GM18519 (cell line): Measurements from ENCODE around the gene STPG1.

Experiments used
- ATAC-seq: cut with Tn5 transposase; IDR thresholded peaks from one replicate; pipeline ENCODE4 v1.9.1; 2021; ENCODE audit warnings: mild to moderate bottlenecking, moderate library complexity; ENCODE audit not compliant: unreplicated experiment, low FRiP score

Gene STPG1

DNA sequence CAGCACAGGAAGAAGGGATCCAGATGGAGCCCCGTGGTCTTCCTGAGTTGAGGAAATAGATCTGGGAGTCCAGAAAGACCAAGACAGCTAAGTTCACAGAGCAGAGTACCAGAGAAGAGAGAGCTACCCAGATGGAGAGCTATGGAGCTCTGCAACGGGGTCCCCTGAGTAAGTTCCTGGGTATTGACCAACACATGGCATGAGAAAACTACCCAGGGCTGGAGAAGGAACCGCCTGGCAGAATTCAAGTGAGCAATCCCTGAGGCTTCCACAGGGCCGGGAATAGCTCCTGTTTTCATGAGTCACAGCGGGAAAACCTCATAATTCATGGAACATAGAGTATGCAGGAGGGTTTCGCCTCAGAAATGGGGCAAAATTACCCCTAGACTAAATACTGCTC, 19.7 kb downstream of the STPG1 start:
- no peak for ATAC-seq

- ATAC-seq, result no peak
These were observed 20.5 kb downstream of the STPG1 start for GRCh38 chr1:24392982-24393650.

GRCh38 chr1:24392604-24392946, 21.0 kb downstream of the STPG1 start:
- ATAC-seq, result no peak

- peak; percentile 42 for ATAC-seq
These were observed 21.5 kb downstream of the STPG1 start for GRCh38 chr1:24391882-24392603.

- ATAC-seq, result no peak
These were observed 22.4 kb downstream of the STPG1 start for GRCh38 chr1:24390924-24391782.

GRCh38 chr1:24389231-24389678, 24.3 kb downstream of the STPG1 start:
- no peak for ATAC-seq

DNA sequence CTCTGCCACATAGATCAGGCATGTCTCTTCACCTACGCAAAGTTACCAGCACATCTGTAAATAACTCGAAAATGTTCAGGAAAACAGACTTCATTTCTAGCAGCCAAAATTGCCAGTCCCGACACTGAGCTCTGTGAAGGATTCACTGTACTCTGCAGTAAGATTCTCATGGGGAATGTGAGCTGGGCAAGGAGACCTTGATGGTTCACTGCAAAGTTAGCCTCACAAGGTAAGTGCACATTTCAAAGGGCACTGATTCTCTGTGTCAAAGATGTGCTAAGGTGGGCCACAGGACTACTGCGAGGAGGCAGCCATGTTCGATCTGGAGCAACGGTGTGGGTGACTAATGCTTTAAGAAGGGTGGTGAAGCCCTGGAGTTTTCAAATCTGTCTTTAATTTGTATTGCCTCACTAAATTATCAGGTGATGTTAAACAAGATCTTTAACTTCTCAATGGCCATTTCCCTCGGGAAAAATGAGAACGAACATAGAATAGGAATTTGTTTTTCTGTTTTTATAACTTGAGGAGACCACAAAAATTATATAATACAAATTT, 25.2 kb downstream of the STPG1 start:
- ATAC-seq, result no peak

GRCh38 chr1:24387636-24388175, 25.9 kb downstream of the STPG1 start:
- no peak for ATAC-seq

DNA sequence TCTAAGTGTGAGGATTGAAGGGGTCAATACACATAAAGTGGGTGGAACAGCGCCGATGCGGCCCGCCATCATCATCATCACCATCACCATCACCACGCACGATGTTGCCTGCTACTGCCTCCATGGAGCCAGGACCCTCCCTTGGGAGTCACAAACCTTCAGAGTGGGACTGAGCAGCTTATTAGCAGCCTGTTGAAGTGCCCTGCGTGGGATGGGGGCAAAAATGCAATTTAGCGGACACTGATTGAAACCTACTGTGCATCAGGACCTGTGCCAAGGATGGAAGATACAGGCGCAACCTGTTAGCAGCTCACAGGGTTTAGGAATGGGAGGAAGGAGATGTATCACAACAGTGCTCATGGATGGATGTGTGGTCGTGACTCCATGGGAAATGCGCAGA, 26.7 kb downstream of the STPG1 start:
- ATAC-seq, result no peak

- ATAC-seq, result no peak
These were observed 27.3 kb downstream of the STPG1 start for GRCh38 chr1:24386241-24386640.

GRCh38 chr1:24385160-24385940, 28.2 kb downstream of the STPG1 start:
- ATAC-seq, result no peak

DNA sequence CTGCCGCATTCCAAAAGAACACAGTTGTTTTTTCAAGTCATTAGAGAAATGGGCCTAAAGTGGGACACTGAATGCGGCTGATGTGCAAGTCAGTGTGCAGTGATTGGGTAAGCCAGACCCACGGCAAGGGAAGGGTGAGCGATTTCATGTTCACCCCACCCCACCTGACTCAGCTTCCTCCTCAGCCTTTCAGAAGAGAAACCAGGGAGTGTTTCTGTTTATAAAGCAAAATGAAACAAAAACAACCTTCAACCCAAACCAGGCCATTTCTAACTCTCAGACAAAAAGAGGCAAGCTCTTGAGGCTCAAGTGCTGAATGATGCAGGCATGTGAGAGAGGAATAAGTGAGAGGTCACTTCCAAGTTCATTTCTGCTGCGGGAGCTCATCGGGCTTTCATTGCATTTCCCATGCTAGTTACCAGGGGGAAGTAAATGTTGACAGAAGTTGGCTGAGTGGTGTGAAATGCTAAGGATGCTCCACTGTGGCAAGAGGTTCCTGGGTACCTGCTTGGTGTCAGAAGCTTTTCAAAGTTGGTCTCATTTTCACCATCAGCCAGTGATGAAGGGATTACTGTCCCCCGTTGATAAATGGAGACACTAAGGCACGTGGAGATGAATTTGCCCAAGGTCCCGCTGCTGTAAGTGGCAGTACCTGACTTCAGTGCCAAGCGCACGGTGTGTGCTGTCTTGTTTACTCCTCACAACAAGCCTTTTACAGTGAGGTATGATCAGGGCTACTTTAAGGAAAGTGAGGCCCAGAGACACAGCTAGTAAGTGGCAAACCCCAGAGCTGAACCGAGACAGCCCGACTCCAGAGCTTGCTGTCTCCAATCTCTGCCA, 29.1 kb downstream of the STPG1 start:
- ATAC-seq, result no peak

DNA sequence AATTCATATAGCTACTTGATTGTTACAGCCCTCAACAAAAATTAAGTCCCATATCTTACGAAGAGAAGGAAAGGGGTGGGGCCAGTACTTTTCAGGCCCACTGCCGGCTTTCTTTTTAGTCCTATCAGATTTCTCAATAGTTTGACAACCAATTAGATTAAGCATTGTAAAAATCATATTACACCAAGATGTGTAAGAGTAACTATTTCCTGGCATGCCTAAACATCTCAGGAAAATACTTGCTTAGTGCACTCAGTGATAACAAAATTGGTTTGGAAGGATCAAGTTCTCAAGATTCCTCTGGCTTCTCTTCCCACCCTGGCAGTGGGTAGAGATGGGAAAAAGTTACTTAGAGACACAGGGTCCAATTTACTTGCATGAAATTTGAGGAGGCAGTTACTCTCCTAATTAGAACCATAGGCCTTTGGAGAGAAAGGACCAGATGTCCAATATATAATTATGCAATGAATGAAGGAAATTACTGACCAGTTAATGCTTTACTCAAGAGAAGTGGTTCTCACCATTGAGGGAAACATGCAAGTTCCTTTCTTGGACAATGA, 30.1 kb downstream of the STPG1 start:
- no peak for ATAC-seq

DNA sequence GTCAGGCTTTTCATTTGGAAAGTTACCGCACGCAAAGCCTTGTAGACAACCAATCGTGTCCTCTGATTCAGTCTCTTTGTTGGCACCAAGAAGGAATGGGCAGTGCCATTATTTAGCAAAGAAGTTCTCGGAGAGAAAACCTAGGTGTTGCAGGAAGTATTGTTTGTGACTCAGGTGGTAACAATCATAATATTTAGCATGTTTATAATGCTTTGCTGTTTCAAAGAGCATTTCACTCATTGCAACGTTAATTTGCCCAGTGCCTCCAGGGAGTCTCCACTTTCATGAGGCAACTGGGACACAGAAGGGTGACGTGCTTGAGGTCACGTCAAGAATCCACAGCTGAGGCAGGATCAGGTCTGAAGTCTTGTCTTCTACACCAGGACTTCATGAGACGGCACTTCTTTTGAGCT, 31.4 kb downstream of the STPG1 start:
- ATAC-seq, result no peak

DNA sequence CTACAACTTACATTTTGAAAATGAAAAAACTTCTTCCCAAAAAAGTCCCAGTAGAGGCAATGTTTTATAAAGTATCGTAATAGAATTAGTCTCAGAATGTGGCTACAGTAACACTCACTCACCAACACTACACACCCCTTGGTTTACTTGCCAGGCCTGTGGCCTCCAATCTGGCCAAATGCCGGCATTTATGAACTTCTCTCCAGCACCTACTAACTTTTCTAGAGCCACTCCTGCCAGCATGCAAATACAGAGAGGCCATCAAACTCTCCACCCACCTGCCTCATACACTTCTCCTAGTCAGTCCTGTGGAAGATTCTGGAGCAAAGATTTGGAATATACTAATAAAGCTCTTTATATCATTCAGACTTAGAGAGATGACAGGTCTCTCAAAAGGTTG, 32.3 kb downstream of the STPG1 start:
- no peak for ATAC-seq

DNA sequence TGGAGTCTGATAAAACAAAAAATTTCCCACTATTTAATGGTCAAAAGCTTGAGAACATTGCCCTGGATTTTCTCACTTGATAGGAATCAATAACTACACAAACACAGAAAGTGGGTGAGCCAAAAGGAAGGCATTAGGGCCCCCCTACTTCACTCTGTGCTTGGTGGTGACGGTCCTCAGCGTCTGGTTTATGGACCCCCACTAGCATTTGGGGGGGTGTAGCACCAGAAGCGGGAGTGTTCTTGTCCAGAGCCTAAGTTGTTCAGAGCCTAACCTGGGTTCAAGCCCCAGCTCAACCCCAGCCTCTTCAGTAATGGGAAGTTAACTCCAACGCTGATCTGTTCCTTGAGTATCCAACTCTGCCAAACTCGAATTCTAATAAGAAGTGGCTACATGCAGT, 33.1 kb downstream of the STPG1 start:
- no peak for ATAC-seq

DNA sequence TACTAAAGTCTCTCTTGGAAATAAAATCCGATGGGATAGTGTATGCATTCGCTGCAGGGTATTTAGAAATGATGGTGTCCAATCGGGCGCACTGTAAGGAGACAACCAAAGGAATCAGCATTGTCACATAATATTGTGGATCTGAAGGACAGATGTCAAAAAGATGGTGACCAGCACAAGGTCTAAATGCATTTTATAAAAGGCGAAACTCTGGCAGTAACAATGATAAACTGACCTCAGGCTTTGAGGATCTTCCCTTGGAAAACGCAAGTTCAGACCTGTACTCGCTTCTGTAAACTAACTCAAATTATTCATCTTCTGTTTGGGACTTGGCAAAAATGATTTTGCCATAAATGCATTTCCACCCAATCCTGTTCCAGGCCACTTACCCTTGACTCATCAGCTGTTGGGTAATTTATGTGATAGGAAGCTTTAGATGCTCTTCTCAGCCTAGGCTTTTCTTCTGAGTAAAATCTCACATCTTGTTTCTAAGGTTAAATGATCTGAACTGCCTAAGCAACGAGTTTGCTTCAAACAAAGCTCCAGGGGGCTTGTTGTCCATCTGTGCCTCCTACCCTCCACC, 33.8 kb downstream of the STPG1 start:
- ATAC-seq, result no peak
